Lung (tissue), 12 donors: ENCODE data around the gene TCOF1. TPM values are rescaled to one million over a fixed set of nuclear protein-coding genes. Genes with fewer than 3 reads are reported as not detected.
A peak's percentile ranks its signal among the peaks of the same experiment; 100 is the strongest.

ENCODE experiments used
- ATAC-seq: fragments of 200-7000 bp; cut with Tn5 transposase; one replicate; pipeline ENCODE4 v1.9.1; 2020; ENCODE audit warnings: moderate number of reproducible peaks; ENCODE audit not compliant: insufficient read depth, low FRiP score
- DNase-seq, 3 donors: peaks; one replicate each; pipeline ENCODE4 v3.0.0-alpha.2; 2013 to 2017
- H3K27ac ChIP-seq, 2 donors: one replicate each; pipeline ENCODE4 v1.5.1; 2013; ENCODE audit warnings: mild to moderate bottlenecking in 2 of 2, moderate library complexity in 2 of 2, control low read depth in 1 of 2, inconsistent platforms in 1 of 2, low read depth in 1 of 2, low read length in 1 of 2
- H3K27me3 ChIP-seq, 3 donors: one replicate each; pipeline ENCODE4 v1.5.1; 2013; ENCODE audit warnings: low read length in 2 of 3; ENCODE audit not compliant: control insufficient read depth in 3 of 3, insufficient read depth in 3 of 3
- H3K36me3 ChIP-seq, 4 donors: one replicate each; pipeline ENCODE4 v1.5.1; 2013; ENCODE audit warnings: low read length in 4 of 4, mild to moderate bottlenecking in 1 of 4, moderate library complexity in 1 of 4; ENCODE audit not compliant: control insufficient read depth in 4 of 4, insufficient read depth in 4 of 4
- H3K4me1 ChIP-seq, 5 donors: one replicate each; pipeline ENCODE4 v1.5.1; 2013; ENCODE audit warnings: low read length in 5 of 5, mild to moderate bottlenecking in 2 of 5, moderate library complexity in 1 of 5; ENCODE audit not compliant: control insufficient read depth in 5 of 5, insufficient read depth in 5 of 5
- H3K4me3 ChIP-seq: one replicate; pipeline ENCODE4 v1.5.1; 2013; ENCODE audit warnings: mild to moderate bottlenecking, control low read depth, moderate library complexity
- H3K9ac ChIP-seq, 2 donors: one replicate each; pipeline ENCODE4 v1.5.1; 2013; ENCODE audit warnings: low read length in 2 of 2, control low read depth in 1 of 2; ENCODE audit not compliant: insufficient read depth in 1 of 2
- H3K9me3 ChIP-seq, 4 donors: one replicate each; pipeline ENCODE4 v1.5.1; 2013; ENCODE audit warnings: low read length in 3 of 4, mild to moderate bottlenecking in 1 of 4, moderate library complexity in 1 of 4; ENCODE audit not compliant: control insufficient read depth in 4 of 4, insufficient read depth in 3 of 4
- CTCF ChIP-seq: IDR thresholded peaks from 2 replicates; pipeline ENCODE4 v1.5.1; 2012; ENCODE audit warnings: mild to moderate bottlenecking; ENCODE audit errors: control extremely low read depth, extremely low read depth
- WGBS, 2 donors: extraction: QIAGEN DNeasy Blood & Tissue Kit; methylation state at CpG; one replicate each; pipeline ENCODE4 v1.1.7; 2013; 5-methylcytosine and 5-hydroxymethylcytosine counted together
- polyA plus RNA-seq, 2 donors: library from polyadenylated mRNA; stranded (reverse); fragments of 200-250 nt; gene quantifications; one replicate each; pipeline ENCODE4 v1.2.1, GENCODE V29; 2013
- total RNA-seq, 2 donors: library from RNA; depleted of rRNA in 1 of 2; stranded (reverse); fragments of >200 nt in 1 of 2; gene quantifications; one replicate each; pipeline ENCODE4 v1.2.1, GENCODE V29; 2014 to 2021
- donor health status: control.
- donor health status: control.
- donor health status: Bipolar disorder and iron deficiency.
- donor health status: healthy.
- donor health status: DM: yes; HTN: yes; CAD: no.

TCOF1 gene
- total and polyA plus RNA-seq, 4 donors, result 13.3 to 25.3 (median 15.9) TPM

GRCh38 chr5:150408231-150408943, 50.9 kb downstream of the TCOF1 start:
- DNase-seq (no peak), ATAC-seq (no peak)
- Histone ChIP-seq H3K27ac (peak overlapping the region in 1 of 2 donors; percentile 44), H3K36me3 (peaks cover 0 to 31% (median 0%) of the 10 kb centered on the region in 4 donors), H3K4me3 (no peak overlapping the region), H3K27me3 (no peaks in the 10 kb centered on the region), H3K4me1 (peaks cover 0 to 15% (median 2%) of the 10 kb centered on the region in 5 donors), H3K9me3 (no peaks in the 10 kb centered on the region), H3K9ac (no peak overlapping the region)
- TF ChIP-seq CTCF, result no peak
- 90 to 94% methylated on average over 8 of the region's 8 CpGs for WGBS, 2 donors

- DNase-seq (peak; percentile 86 to 94 (median 92)), ATAC-seq (peak; percentile 74)
- Histone ChIP-seq H3K36me3 (peaks cover 0 to 21% (median 0%) of the 10 kb centered on the region in 4 donors), H3K27me3 (no peaks in the 10 kb centered on the region), H3K27ac (peak overlapping the region; percentile 45 to 96), H3K9ac (peak overlapping the region in 1 of 2 donors; percentile 1), H3K9me3 (no peaks in the 10 kb centered on the region), H3K4me3 (peak overlapping the region; percentile 32), H3K4me1 (peaks cover 0 to 15% (median 2%) of the 10 kb centered on the region in 5 donors)
- TF ChIP-seq CTCF, result no peak
- 3% methylated on average over 15 of the region's 15 CpGs for WGBS, 2 donors
Observed at GRCh38 chr5:150409638-150410523, 52.4 kb downstream of the TCOF1 start.

- TF ChIP-seq CTCF, result no peak
- Histone ChIP-seq H3K4me3 (peak overlapping the region; percentile 14), H3K9me3 (no peaks in the 10 kb centered on the region), H3K9ac (peak overlapping the region in 1 of 2 donors; percentile 78), H3K36me3 (peaks cover 0 to 14% (median 0%) of the 10 kb centered on the region in 4 donors), H3K27me3 (no peaks in the 10 kb centered on the region), H3K27ac (peak overlapping the region; percentile 39 to 98), H3K4me1 (peaks cover 0 to 15% (median 2%) of the 10 kb centered on the region in 5 donors)
- ATAC-seq, result peak; percentile 32
- 7% methylated on average over 4 of the region's 4 CpGs for WGBS, 2 donors
- peak; percentile 81 to 92 (median 89) for DNase-seq
Observed at GRCh38 chr5:150410524-150411244, 53.2 kb downstream of the TCOF1 start.
